ENCODE data around the gene TRANK1. TPM values are rescaled to one million over a fixed set of nuclear protein-coding genes. Genes with fewer than 3 reads are reported as not detected.

TRANK1 gene
- total RNA-seq, 6 donors from 2014 or later: 10.6 to 39.8 (median 28.1) TPM

GRCh38 chr3:36824443-36824842 is 120.4 kb downstream of the TRANK1 start:
- H3K4me3 ChIP-seq: no peak overlapping the region

GRCh38 chr3:36823806-36824205 is 121.0 kb downstream of the TRANK1 start:
- ATAC-seq (ENCODE audit: low FRiP score in 2 of 2): no peak
- H3K4me3 ChIP-seq: no peak overlapping the region
- DNase-seq: no peak
- TF ChIP-seq CTCF (IDR thresholded peaks at IDR 0.05) (no peak), POLR2A (IDR thresholded peaks at IDR 0.05) (no peak), POLR2AphosphoS5 (IDR thresholded peaks at IDR 0.05) (no peak), EP300 (IDR thresholded peaks at IDR 0.05) (no peak)
- H3K27me3 ChIP-seq: no peaks in the 10 kb centered on the region
- H3K9me3 ChIP-seq: no peaks in the 10 kb centered on the region
- H3K4me1 ChIP-seq: no peaks in the 10 kb centered on the region
- peaks cover 0 to 40% (median 21%) of the 10 kb centered on the region in 4 donors for H3K36me3 ChIP-seq
- H3K27ac ChIP-seq: no peak overlapping the region
- 81 to 84% methylated on average over 3 of the region's 3 CpGs for WGBS, 2 donors

More at GRCh38 chr3:36824443-36824842, 120.4 kb downstream of the TRANK1 start:
- H3K4me1 ChIP-seq: no peaks in the 10 kb centered on the region
- H3K27ac ChIP-seq: no peak overlapping the region
- WGBS, 2 donors: 94 to 95% methylated on average over 4 of the region's 4 CpGs
- no peak for DNase-seq
- no peaks in the 10 kb centered on the region for H3K9me3 ChIP-seq
- TF ChIP-seq POLR2AphosphoS5 (IDR thresholded peaks at IDR 0.05): no peak
- no peak for TF ChIP-seq POLR2A (IDR thresholded peaks at IDR 0.05)
- TF ChIP-seq EP300 (IDR thresholded peaks at IDR 0.05): no peak
- H3K36me3 ChIP-seq: peaks cover 0 to 47% (median 27%) of the 10 kb centered on the region in 4 donors
- ATAC-seq (ENCODE audit: low FRiP score in 2 of 2): no peak
- no peaks in the 10 kb centered on the region for H3K27me3 ChIP-seq

GRCh38 chr3:36820083-36820482 is 124.8 kb downstream of the TRANK1 start:
- WGBS, 2 donors: 65 to 85% methylated on average over 3 of the region's 3 CpGs
- ATAC-seq (ENCODE audit: low FRiP score in 2 of 2): no peak
- no peaks in the 10 kb centered on the region for H3K9me3 ChIP-seq

GRCh38 chr3:36817806-36818533 is 126.9 kb downstream of the TRANK1 start:
- WGBS, 2 donors: 80 to 85% methylated on average over 5 to 6 of the region's 6 CpGs
- H3K4me3 ChIP-seq: no peak overlapping the region
- TF ChIP-seq POLR2AphosphoS5 (IDR thresholded peaks at IDR 0.05): no peak

More at GRCh38 chr3:36820083-36820482, 124.8 kb downstream of the TRANK1 start:
- Histone ChIP-seq H3K4me3 (no peak overlapping the region), H3K27ac (no peak overlapping the region), H3K27me3 (no peaks in the 10 kb centered on the region), H3K4me1 (no peaks in the 10 kb centered on the region), H3K36me3 (peaks cover 0 to 6% (median 0%) of the 10 kb centered on the region in 4 donors)
- TF ChIP-seq EP300 (IDR thresholded peaks at IDR 0.05) (no peak), CTCF (IDR thresholded peaks at IDR 0.05) (no peak), POLR2A (IDR thresholded peaks at IDR 0.05) (no peak), POLR2AphosphoS5 (IDR thresholded peaks at IDR 0.05) (no peak)
- DNase-seq: no peak

GRCh38 chr3:36815375-36815774 is 129.5 kb downstream of the TRANK1 start:
- no peak overlapping the region for H3K4me3 ChIP-seq
- no peaks in the 10 kb centered on the region for H3K9me3 ChIP-seq
- no peak for DNase-seq
- H3K36me3 ChIP-seq: no peaks in the 10 kb centered on the region
- ATAC-seq (ENCODE audit: low FRiP score in 2 of 2): no peak
- no peaks in the 10 kb centered on the region for H3K27me3 ChIP-seq
- TF ChIP-seq POLR2AphosphoS5 (IDR thresholded peaks at IDR 0.05) (no peak), CTCF (IDR thresholded peaks at IDR 0.05) (no peak), EP300 (IDR thresholded peaks at IDR 0.05) (no peak), POLR2A (IDR thresholded peaks at IDR 0.05) (no peak)
- no peak overlapping the region for H3K27ac ChIP-seq
- no peaks in the 10 kb centered on the region for H3K4me1 ChIP-seq
- 89 to 90% methylated on average over 9 of the region's 9 CpGs for WGBS, 2 donors

More at GRCh38 chr3:36817806-36818533, 126.9 kb downstream of the TRANK1 start:
- Histone ChIP-seq H3K27ac (no peak overlapping the region), H3K9me3 (no peaks in the 10 kb centered on the region), H3K4me1 (no peaks in the 10 kb centered on the region), H3K27me3 (no peaks in the 10 kb centered on the region), H3K36me3 (no peaks in the 10 kb centered on the region)
- ATAC-seq (ENCODE audit: low FRiP score in 2 of 2) (no peak), DNase-seq (no peak)

- WGBS, 2 donors: 67 to 73% methylated on average over 4 of the region's 4 CpGs
- H3K4me1 ChIP-seq: no peaks in the 10 kb centered on the region
- H3K9me3 ChIP-seq: no peaks in the 10 kb centered on the region
- ATAC-seq (ENCODE audit: low FRiP score in 2 of 2) (no peak), DNase-seq (no peak)
- H3K36me3 ChIP-seq: no peaks in the 10 kb centered on the region
- no peak overlapping the region for H3K27ac ChIP-seq
- TF ChIP-seq POLR2AphosphoS5 (IDR thresholded peaks at IDR 0.05): no peak
- peak in 1 of 6 experiments; percentile 13 for TF ChIP-seq CTCF (IDR thresholded peaks at IDR 0.05)
- TF ChIP-seq EP300 (IDR thresholded peaks at IDR 0.05): no peak
- TF ChIP-seq POLR2A (IDR thresholded peaks at IDR 0.05): no peak
- H3K4me3 ChIP-seq: no peak overlapping the region
- H3K27me3 ChIP-seq: no peaks in the 10 kb centered on the region
Measured at GRCh38 chr3:36814776-36815175, 130.1 kb downstream of the TRANK1 start.

All from upper lobe of left lung (tissue), 6 donors.